CD4-positive, alpha-beta T cell (primary cell): Measurements from ENCODE around the gene LGALS9C. TPM values are rescaled to one million over a fixed set of nuclear protein-coding genes. Genes with fewer than 3 reads are reported as not detected.
A peak's percentile ranks its signal among the peaks of the same experiment; 100 is the strongest.
"Not testable (repeated sequence)": the region's sequence is repeated elsewhere in the genome, so short reads cannot be mapped to it uniquely, and the experiment has no call there.

Experiments used
- ATAC-seq: fragments of 200-7000 bp; cut with Tn5 transposase; one replicate; pipeline ENCODE4 v1.10.0; 2022; ENCODE audit warnings: mild to moderate bottlenecking; ENCODE audit not compliant: poor library complexity
- CTCF ChIA-PET: fragments of 350-600 bp; sonication (Branson Sonifier 250); formaldehyde crosslinking; loops from one replicate; lab custom pipeline; 2021; ENCODE audit warnings: antibody characterized with exemption, inconsistent platforms; lab: Charles Lee
- POLR2A ChIA-PET: fragments of 350-600 bp; sonication (Branson Sonifier 250); formaldehyde crosslinking; loops from one replicate; lab custom pipeline; 2021; ENCODE audit warnings: antibody characterized with exemption, inconsistent platforms; lab: Charles Lee
- DNase-seq, 14 experiments: peaks; one replicate each; pipeline ENCODE4 v3.0.0-alpha.2; 2013 to 2020; ENCODE audit warnings: mixed read lengths in 2 of 14
- H3K27ac ChIP-seq, 2 donors: one replicate each; pipeline versions ENCODE4 v1.5.1 to v1.7.0; 2013; ENCODE audit warnings: low read length in 2 of 2, low read depth in 1 of 2, mild to moderate bottlenecking in 1 of 2
- H3K27me3 ChIP-seq, 2 experiments: 1 replicate in 1 of 2; 2 replicates in 1 of 2; pipeline versions ENCODE4 v1.6.1 to v1.7.0; 2013; ENCODE audit warnings: low read length in 2 of 2, control low read depth in 1 of 2, mild to moderate bottlenecking in 1 of 2, moderate library complexity in 1 of 2; ENCODE audit not compliant: insufficient read depth in 2 of 2, control insufficient read depth in 1 of 2
- H3K36me3 ChIP-seq: one replicate; pipeline ENCODE4 v1.6.1; 2013; ENCODE audit warnings: low read length, control low read depth; ENCODE audit not compliant: insufficient read depth
- H3K4me1 ChIP-seq: one replicate; pipeline ENCODE4 v1.6.1; 2013; ENCODE audit warnings: low read length, control low read depth; ENCODE audit not compliant: insufficient read depth
- H3K4me3 ChIP-seq: one replicate; pipeline ENCODE4 v1.5.1; 2013; ENCODE audit warnings: mild to moderate bottlenecking, low read length, moderate library complexity
- H3K9me3 ChIP-seq, 2 experiments: 1 replicate in 1 of 2; 2 replicates in 1 of 2; pipeline versions ENCODE4 v1.6.1 to v1.7.0; 2013; ENCODE audit warnings: low read length in 2 of 2, mild to moderate bottlenecking in 2 of 2, control low read depth in 1 of 2, moderate library complexity in 1 of 2; ENCODE audit not compliant: control insufficient read depth in 1 of 2, insufficient read depth in 1 of 2
- H3K27ac Mint-ChIP-seq: one replicate; pipeline ENCODE4 v1.8.0; 2020; ENCODE audit warnings: mixed read lengths
- H3K27me3 Mint-ChIP-seq: one replicate; pipeline ENCODE4 v1.8.0; 2021; ENCODE audit warnings: mixed read lengths
- H3K36me3 Mint-ChIP-seq: one replicate; pipeline ENCODE4 v1.8.0; 2021; ENCODE audit warnings: low read depth, mixed read lengths
- H3K4me1 Mint-ChIP-seq: one replicate; pipeline ENCODE4 v1.8.0; 2021; ENCODE audit warnings: low read depth, mixed read lengths
- H3K4me3 Mint-ChIP-seq: one replicate; pipeline ENCODE4 v1.8.0; 2020; ENCODE audit warnings: mild to moderate bottlenecking, mixed read lengths
- H3K9me3 Mint-ChIP-seq: one replicate; pipeline ENCODE4 v1.8.0; 2020; ENCODE audit warnings: mixed read lengths
- intact Hi-C, 2 experiments: fragments of 100-400 bp; cut with DNase I in 1 of 2; cut with micrococcal nuclease in 1 of 2; formaldehyde crosslinking; loops; one replicate each; pipeline versions ENCODE4 v1.15.1 to v1.9.0; 2023 to 2025; cut with DNase I, micrococcal nuclease
- total RNA-seq, 174 experiments: library from RNA in 2 of 174; stranded (reverse) in 2 of 174; gene quantifications; one replicate each; pipeline ENCODE4 v1.2.3 and lab custom pipeline; 2021 to 2026

Gene LGALS9C
- total RNA-seq, 2 experiments from 2014 or later = not detected

- ATAC-seq, DNase-seq, H3K27me3 ChIP-seq, H3K4me3 ChIP-seq, H3K36me3 ChIP-seq, H3K4me1 Mint-ChIP-seq, H3K4me1 ChIP-seq, POLR2A ChIA-PET, CTCF ChIA-PET, H3K27ac Mint-ChIP-seq, H3K4me3 Mint-ChIP-seq, H3K27ac ChIP-seq, intact Hi-C loops, H3K27me3 Mint-ChIP-seq, H3K9me3 ChIP-seq, H3K9me3 Mint-ChIP-seq, H3K36me3 Mint-ChIP-seq: not testable (repeated sequence)
These were observed 8.0 kb upstream of the LGALS9C start for GRCh38 chr17:18468472-18469171.

- H3K36me3 Mint-ChIP-seq, H3K27ac ChIP-seq, H3K4me3 ChIP-seq, CTCF ChIA-PET, ATAC-seq, POLR2A ChIA-PET, intact Hi-C loops, H3K9me3 Mint-ChIP-seq, H3K4me1 Mint-ChIP-seq, H3K36me3 ChIP-seq, H3K27me3 Mint-ChIP-seq, H3K4me3 Mint-ChIP-seq, H3K4me1 ChIP-seq, H3K27me3 ChIP-seq, H3K27ac Mint-ChIP-seq, H3K9me3 ChIP-seq, DNase-seq: not testable (repeated sequence)
These were observed 6.8 kb upstream of the LGALS9C start for GRCh38 chr17:18469837-18470236.

GRCh38 chr17:18470345-18470930 lies 6.2 kb upstream of the LGALS9C start:
- H3K27me3 Mint-ChIP-seq, H3K4me1 ChIP-seq, ATAC-seq, H3K27ac ChIP-seq, DNase-seq, H3K27ac Mint-ChIP-seq, H3K4me1 Mint-ChIP-seq, H3K9me3 ChIP-seq, POLR2A ChIA-PET, CTCF ChIA-PET, intact Hi-C loops, H3K9me3 Mint-ChIP-seq, H3K36me3 ChIP-seq, H3K4me3 ChIP-seq, H3K27me3 ChIP-seq, H3K4me3 Mint-ChIP-seq, H3K36me3 Mint-ChIP-seq: not testable (repeated sequence)

- H3K4me1 Mint-ChIP-seq, H3K9me3 ChIP-seq, POLR2A ChIA-PET, H3K9me3 Mint-ChIP-seq, H3K36me3 Mint-ChIP-seq, DNase-seq, intact Hi-C loops, H3K27me3 ChIP-seq, CTCF ChIA-PET, H3K27ac ChIP-seq, H3K27me3 Mint-ChIP-seq, ATAC-seq, H3K36me3 ChIP-seq, H3K4me1 ChIP-seq, H3K27ac Mint-ChIP-seq, H3K4me3 ChIP-seq, H3K4me3 Mint-ChIP-seq: not testable (repeated sequence)
These were observed 2.6 kb upstream of the LGALS9C start for GRCh38 chr17:18473967-18474366.

GRCh38 chr17:18474754-18475153 lies 1.8 kb upstream of the LGALS9C start:
- H3K27ac ChIP-seq, H3K4me1 Mint-ChIP-seq, H3K36me3 Mint-ChIP-seq, intact Hi-C loops, H3K9me3 Mint-ChIP-seq, CTCF ChIA-PET, H3K27me3 ChIP-seq, H3K4me1 ChIP-seq, H3K27me3 Mint-ChIP-seq, ATAC-seq, H3K36me3 ChIP-seq, H3K4me3 ChIP-seq, H3K27ac Mint-ChIP-seq, H3K4me3 Mint-ChIP-seq, POLR2A ChIA-PET, H3K9me3 ChIP-seq: not testable (repeated sequence)
- peak in 1 of 14 experiments; percentile 21 for DNase-seq

- H3K27ac ChIP-seq, H3K9me3 Mint-ChIP-seq, intact Hi-C loops, H3K4me3 Mint-ChIP-seq, POLR2A ChIA-PET, H3K4me1 Mint-ChIP-seq, CTCF ChIA-PET, H3K4me1 ChIP-seq, H3K27me3 Mint-ChIP-seq, H3K4me3 ChIP-seq, H3K9me3 ChIP-seq, H3K36me3 ChIP-seq, H3K27me3 ChIP-seq, ATAC-seq, DNase-seq, H3K27ac Mint-ChIP-seq, H3K36me3 Mint-ChIP-seq: not testable (repeated sequence)
These were observed 778 bp downstream of the LGALS9C start for GRCh38 chr17:18477367-18477766.

- H3K36me3 ChIP-seq, intact Hi-C loops, H3K4me3 Mint-ChIP-seq, CTCF ChIA-PET, H3K27me3 ChIP-seq, H3K9me3 ChIP-seq, H3K36me3 Mint-ChIP-seq, DNase-seq, H3K27ac Mint-ChIP-seq, H3K4me1 Mint-ChIP-seq, POLR2A ChIA-PET, H3K4me1 ChIP-seq, H3K27me3 Mint-ChIP-seq, H3K27ac ChIP-seq, ATAC-seq, H3K4me3 ChIP-seq, H3K9me3 Mint-ChIP-seq: not testable (repeated sequence)
These were observed 1.8 kb downstream of the LGALS9C start for GRCh38 chr17:18478362-18478761.
